ENCODE results near the gene EHD3. TPM values are rescaled to one million over a fixed set of nuclear protein-coding genes. Genes with fewer than 3 reads are reported as not detected.

Gene EHD3
- total RNA-seq, 4 donors from 2014 or later: 8.3 to 12.6 (median 9.3) TPM

DNA sequence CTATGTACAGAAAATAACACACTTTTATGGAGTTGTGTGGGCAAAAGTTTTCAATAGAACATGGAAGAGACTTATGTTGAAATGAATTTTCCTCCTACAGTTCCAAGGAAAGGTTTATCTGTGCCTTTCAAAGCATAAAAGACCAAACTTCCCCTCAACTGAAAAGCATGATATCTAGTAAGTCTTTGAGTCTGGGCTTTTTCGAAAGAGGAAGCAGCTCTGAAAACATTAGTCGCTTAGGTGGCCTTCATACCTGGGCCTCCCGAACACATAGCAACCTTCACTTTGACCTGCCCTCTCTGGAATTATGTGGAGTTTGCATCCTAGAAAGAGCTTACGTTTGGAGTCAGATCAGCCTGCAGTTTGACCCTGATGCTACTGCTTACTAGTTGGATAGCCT is 11.9 kb upstream of the EHD3 start:
- Histone ChIP-seq H3K36me3 (no peaks in the 10 kb centered on the region), H3K27me3 (no peaks in the 10 kb centered on the region), H3K4me3 (no peak overlapping the region), H3K9me3 (no peaks in the 10 kb centered on the region), H3K4me1 (peaks cover 0 to 4% (median 0%) of the 10 kb centered on the region in 4 donors), H3K27ac (no peak overlapping the region)
- 80 to 83% methylated on average over 4 of the region's 4 CpGs for WGBS, 2 donors
- TF ChIP-seq CTCF (IDR thresholded peaks at IDR 0.05) (no peak), POLR2A (IDR thresholded peaks at IDR 0.05) (no peak), EP300 (IDR thresholded peaks at IDR 0.05) (no peak)
- DNase-seq (ENCODE audit: low spot score in 2 of 2): no peak

GRCh38 chr2:31223026-31223425 is 10.9 kb upstream of the EHD3 start:
- WGBS, 2 donors: 71 to 78% methylated on average over 4 of the region's 4 CpGs
- no peaks in the 10 kb centered on the region for H3K27me3 ChIP-seq
- DNase-seq (ENCODE audit: low spot score in 2 of 2): no peak

DNA sequence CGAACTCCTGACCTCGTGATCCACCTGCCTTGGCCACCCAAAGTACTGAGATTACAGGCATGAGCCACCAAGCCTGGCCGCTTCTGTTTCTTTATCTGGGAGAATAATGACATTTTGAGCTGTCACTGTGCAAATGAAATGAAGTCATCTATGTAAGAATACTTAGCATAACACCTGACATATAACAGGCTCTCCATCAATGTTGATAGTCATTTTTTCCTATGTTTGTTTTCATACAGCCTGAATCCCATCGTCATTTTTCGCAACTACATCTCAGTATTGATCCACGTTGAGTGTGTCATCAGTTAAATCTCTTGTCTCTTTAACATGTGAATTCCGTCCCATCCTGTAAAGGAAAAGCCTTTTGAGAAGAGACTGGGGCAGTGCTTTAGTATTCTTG is 10.2 kb upstream of the EHD3 start:
- DNase-seq (ENCODE audit: low spot score in 2 of 2): no peak
- no peaks in the 10 kb centered on the region for H3K4me1 ChIP-seq
- no peaks in the 10 kb centered on the region for H3K27me3 ChIP-seq
- no peak overlapping the region for H3K27ac ChIP-seq
- TF ChIP-seq POLR2A (IDR thresholded peaks at IDR 0.05): no peak
- TF ChIP-seq EP300 (IDR thresholded peaks at IDR 0.05): no peak
- no peak for TF ChIP-seq CTCF (IDR thresholded peaks at IDR 0.05)
- no peaks in the 10 kb centered on the region for H3K36me3 ChIP-seq
- no peak overlapping the region for H3K4me3 ChIP-seq
- WGBS, 2 donors: 92 to 93% methylated on average over 7 of the region's 7 CpGs
- H3K9me3 ChIP-seq: no peaks in the 10 kb centered on the region

More at GRCh38 chr2:31223026-31223425, 10.9 kb upstream of the EHD3 start:
- TF ChIP-seq CTCF (IDR thresholded peaks at IDR 0.05): no peak
- no peak for TF ChIP-seq EP300 (IDR thresholded peaks at IDR 0.05)
- TF ChIP-seq POLR2A (IDR thresholded peaks at IDR 0.05): no peak
- Histone ChIP-seq H3K36me3 (no peaks in the 10 kb centered on the region), H3K4me3 (no peak overlapping the region), H3K27ac (no peak overlapping the region), H3K4me1 (peaks cover 0 to 4% (median 0%) of the 10 kb centered on the region in 4 donors), H3K9me3 (no peaks in the 10 kb centered on the region)

GRCh38 chr2:31226266-31226665 is 7.7 kb upstream of the EHD3 start:
- TF ChIP-seq EP300 (IDR thresholded peaks at IDR 0.05) (no peak), POLR2A (IDR thresholded peaks at IDR 0.05) (no peak), CTCF (IDR thresholded peaks at IDR 0.05) (no peak)
- Histone ChIP-seq H3K4me3 (no peak overlapping the region), H3K27me3 (no peaks in the 10 kb centered on the region), H3K4me1 (no peaks in the 10 kb centered on the region), H3K27ac (no peak overlapping the region), H3K36me3 (no peaks in the 10 kb centered on the region), H3K9me3 (no peaks in the 10 kb centered on the region)
- WGBS, 2 donors: 39 to 52% methylated on average over 2 of the region's 2 CpGs
- DNase-seq (ENCODE audit: low spot score in 2 of 2): no peak

- Histone ChIP-seq H3K4me3 (no peak overlapping the region), H3K27me3 (no peaks in the 10 kb centered on the region), H3K36me3 (no peaks in the 10 kb centered on the region), H3K27ac (no peak overlapping the region), H3K9me3 (no peaks in the 10 kb centered on the region), H3K4me1 (no peaks in the 10 kb centered on the region)
- TF ChIP-seq CTCF (IDR thresholded peaks at IDR 0.05): no peak
- DNase-seq (ENCODE audit: low spot score in 2 of 2): no peak
- 54 to 65% methylated on average over 6 of the region's 6 CpGs for WGBS, 2 donors
These were observed 6.8 kb upstream of the EHD3 start for GRCh38 chr2:31227110-31227509.
